Measurements from ENCODE around the gene BMERB1.
"Not testable (repeated sequence)": the region's sequence is repeated elsewhere in the genome, so short reads cannot be mapped to it uniquely, and the experiment has no call there.

Gene BMERB1

DNA sequence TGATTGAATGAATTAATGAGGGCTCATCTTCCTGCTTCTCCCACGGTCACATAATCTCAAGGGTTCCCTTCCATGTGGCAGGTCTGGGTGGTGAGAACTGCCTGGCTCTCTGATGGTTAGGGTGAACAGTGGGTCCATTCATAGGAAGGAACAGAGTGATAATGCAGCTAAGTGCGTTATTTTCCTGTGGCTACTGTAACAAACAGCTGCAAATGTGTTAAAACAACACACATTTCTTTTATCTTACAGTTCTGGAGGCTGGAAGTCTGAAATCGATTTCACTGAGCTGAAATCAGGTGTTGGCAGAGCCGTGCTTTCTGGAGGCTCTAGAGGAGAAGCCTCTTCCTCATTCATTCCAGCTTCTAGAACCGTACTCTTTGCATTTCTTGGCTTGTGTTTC is 95.3 kb downstream of the BMERB1 start:
- DNase-seq: no peak

DNA sequence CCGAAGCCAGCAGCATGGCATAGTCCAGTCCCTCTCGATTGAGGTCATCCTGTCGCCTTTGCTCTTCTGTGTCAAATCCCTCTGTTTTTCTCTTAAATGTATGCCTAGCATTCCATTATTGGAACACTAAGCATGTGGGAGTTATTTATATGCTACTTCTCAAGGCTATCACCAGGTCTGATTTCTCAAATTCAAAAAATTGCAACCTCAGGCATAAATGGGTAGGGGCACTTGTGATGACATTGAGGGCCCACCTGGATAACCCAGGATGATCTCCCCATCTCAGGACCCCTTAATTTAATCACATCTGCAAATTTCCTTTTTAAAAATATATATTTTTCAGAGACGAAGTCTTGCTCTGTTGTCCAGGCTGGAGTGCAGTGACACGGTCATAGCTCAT is 95.7 kb downstream of the BMERB1 start:
- DNase-seq: no peak

DNA sequence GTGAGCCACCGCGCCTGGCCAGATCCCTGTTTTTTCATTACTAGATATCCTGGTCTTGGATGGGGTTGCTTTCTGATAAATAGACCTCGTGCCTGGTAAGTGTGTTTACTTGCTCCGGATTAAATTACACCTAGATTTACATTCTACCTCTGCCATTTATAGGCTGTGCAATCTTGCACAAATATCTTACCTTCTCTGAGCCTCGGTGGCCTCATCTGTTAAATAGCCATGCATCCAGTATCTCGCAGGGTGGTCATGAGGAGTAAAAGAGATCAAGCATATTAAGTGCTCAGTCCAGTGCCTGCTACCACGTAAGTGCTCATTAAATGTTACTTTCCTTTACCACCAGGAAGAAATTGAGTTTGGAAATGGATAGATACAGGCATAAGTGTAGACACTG is 98.4 kb downstream of the BMERB1 start:
- no peak for DNase-seq

DNA sequence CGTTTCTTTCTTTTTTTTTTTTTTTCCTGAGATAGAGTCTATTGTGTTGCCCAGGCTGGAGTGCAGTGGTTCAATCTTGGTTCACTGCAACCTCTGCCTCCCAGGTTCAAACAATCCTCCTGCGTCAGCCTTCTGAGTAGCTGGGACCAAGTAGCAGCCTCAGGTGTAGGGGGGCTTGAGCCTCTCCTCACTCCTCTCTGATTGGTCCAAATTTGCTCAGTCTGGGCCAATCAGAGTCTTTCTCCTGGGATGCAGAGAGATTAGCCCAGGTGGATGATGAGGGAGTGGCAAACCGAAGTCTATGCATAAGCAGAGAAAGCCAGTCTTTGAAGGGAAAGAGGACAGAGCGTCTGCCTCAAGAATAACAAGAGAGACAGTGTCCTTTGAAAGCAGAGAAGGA is 99.0 kb downstream of the BMERB1 start:
- no peak for DNase-seq

DNA sequence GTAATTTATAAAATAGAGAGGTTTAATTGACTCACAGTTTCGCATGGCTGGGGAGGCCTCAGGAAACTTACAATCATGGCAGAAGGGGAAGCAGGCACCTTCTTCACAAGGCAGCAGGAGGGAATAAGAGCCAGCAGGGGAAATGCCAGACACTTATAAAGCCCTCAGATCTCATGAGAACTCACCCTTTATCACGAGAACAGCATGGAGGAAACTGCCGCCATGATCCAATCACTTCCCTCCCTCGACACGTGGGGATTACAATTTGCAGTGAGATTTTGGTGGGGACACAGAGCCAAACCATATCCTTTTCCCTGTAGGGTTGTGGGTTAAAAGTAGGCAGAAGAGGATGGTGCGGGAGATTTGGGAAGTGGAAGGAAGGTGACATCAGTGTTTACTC is 101.4 kb downstream of the BMERB1 start:
- no peak for DNase-seq

DNA sequence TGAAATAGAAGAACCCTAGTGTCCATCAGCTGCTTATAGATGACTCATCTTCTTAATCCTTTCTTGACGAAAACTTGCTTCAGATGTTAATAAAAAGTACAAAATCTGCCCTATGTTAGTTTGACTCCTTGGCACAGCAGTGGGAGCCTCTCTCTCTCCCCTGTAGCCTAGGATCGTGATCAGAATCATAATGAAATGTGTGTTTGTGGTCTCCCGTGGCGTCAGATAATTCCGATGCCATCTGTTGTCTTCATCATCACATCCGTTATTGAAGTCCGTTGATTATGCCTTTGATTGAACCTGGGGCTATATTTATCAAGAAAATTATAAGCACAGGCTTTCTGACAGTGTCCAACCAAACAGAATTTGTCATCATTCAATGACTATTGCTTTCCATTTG is 102.5 kb downstream of the BMERB1 start:
- DNase-seq: no peak

DNA sequence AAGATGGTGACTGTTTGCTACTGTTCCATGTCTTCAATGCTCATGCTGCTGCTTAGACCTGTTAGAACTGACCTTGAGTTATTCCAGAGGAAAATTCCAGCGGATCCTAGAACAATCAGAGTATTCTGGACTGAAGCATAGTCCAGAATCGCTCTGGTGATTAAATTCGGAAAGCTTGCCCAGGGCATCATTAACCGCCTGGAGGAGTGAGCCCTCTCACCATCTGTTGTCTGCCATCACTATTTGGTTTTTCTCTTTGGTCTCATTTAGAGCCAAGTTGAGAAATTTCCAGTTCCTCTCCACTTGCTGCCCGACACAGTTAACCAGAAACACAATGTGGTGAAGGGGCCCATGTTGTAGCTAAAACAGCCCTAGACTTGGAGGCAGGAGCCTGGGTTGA is 104.1 kb downstream of the BMERB1 start:
- DNase-seq: no peak

DNA sequence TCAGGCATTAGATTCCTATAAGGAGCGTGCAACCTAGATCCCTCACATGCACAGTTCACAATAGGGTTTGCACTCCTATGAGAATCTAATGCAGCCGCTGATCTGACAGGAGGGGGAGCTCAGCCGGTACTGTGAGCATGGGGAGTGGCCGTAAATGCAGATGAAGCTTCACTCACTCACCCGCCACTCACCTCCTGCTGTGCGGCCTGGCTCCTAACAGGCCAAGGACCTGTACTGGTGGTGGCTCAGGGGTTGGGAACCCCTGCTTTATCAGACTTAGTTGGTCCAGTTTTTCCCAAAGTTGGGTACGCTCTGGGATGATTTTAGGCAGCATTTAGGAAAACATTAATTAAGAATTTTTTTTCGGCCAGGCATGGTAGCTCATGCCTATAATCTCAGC is 104.8 kb downstream of the BMERB1 start:
- no peak for DNase-seq

DNA sequence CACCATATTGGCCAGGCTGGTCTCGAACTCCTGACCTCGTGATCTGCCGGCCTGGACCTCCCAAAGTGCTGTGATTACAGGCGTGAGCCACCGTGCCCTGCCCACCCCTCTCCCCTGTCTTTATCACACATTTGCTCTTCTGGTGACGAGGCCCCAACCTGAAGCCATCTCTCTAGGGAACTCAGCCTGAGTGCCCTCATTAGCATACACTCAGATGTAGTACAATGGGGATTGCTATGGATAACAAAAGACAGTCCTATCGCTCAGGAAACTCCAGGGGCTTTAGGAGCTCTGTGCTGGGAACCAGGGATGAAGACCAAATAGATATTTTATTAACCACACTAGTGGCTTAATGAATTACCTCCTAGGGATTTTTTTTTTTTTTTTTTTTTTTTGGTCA is 107.9 kb downstream of the BMERB1 start:
- DNase-seq: no peak

DNA sequence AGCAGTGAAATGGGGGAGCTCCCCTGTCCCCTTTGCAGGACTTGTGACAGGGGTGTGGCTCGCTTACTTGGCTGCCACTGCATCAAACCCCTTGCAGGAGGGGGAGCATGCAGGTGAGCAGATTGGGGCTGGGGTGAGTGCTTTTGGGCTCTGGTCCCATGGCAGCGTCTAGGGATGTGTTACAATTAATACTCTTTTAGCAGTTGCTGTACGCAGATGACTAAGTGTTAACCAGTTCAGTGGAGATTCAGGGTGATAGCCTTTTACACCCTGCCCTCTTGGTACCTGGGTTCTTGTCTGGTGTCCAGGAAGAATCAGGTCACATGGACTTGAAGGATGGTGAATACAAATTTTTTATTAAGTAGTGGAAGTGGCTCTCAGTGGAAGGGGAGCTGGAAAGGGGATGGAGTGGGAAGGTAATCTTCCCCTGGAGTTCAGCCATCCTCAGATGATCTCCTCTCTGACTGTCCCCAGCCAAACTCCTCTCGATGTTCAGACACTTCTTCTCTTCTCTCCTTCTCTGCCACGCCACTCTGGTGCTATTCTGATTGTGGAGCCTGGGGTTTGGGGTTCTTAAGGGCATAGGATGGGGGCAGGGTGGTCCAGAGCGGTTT is 108.5 kb downstream of the BMERB1 start:
- DNase-seq: no peak

DNA sequence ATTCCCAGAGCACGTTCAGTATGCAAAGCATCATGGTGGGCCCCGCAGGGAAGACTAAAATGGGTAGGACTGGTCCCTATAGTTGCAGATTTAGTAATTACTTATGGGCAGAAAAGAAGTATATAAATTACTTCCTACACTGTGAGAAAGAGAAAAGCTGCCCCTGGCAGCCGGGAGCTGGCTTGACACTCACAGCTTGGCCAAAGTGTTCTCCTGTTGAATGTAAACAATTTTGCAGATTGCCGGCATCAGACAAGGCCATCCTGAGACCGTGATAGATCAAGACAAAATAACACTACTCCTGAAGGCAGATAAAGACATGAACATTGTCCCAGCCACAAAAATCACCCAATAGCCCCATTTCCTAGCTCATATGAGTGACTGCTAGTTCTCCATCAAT is 110.0 kb downstream of the BMERB1 start:
- no peak for DNase-seq

DNA sequence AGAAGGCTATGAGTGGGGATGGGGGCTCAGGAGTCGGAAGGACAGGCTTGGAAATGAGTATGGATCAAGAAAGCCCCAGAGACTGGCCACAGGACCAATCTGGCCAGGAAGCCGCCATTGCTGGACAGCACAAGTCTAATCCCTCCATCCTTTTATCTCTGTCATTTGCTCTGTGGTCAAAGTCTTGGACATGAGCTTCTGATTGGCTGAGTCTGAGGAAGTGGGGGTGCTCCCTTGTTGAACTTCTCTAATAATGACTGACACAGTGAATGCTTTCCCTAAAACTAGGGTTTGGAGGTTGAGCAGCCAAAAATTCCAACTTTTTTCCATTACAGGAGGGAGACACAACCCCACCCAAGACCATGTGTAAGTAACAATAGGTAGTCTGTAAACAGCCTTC is 111.2 kb downstream of the BMERB1 start:
- no peak for DNase-seq

DNA sequence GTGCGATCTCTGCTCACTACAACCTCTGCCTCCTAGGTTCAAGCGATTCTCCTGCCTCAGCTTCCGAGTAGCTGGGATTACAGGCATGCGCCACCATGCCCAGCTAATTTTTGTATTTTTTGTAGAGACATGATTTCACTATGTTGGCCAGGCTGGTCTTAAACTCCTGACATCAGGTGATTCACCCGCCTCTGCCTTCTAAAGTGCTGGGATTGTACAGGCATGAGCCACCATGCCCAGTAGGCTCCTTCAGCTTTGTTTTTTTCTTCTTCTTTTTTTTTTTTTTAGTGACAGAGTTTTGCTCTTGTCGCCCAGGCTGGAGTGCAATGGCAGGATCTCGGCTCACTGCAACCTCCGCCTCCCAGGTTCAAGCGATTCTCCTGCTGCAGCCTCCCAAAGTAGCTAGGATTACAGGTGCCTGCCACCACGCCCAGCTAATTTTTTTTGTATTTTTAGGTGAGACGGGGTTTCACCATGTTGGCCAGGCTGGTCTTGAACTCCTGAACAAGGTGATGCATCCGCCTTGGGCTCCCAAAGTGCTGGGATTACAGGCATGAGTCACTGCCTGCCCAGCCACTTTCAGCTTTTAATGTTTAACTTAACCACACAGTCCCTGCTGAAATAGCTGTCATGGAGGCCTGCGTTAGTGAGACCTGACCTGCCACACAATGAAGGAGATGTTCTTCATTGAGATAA is 112.8 kb downstream of the BMERB1 start:
- DNase-seq: not testable (repeated sequence)

DNA sequence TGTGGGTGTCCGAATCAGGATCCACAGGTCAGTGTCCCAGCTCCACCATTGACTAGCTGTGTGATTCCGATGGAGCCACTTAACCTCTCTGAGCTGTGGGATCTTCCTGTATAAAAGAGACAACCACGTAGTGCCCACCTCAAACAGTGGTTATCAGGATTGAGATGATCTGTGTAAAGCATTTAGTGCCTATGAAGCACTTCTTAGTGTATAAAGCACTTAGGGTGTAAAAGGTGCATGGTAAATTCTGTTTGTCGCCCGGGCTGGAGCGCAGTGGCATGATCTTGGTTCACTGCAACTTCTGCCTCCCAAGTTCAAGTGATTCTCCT is 113.3 kb downstream of the BMERB1 start:
- DNase-seq: no peak

DNA sequence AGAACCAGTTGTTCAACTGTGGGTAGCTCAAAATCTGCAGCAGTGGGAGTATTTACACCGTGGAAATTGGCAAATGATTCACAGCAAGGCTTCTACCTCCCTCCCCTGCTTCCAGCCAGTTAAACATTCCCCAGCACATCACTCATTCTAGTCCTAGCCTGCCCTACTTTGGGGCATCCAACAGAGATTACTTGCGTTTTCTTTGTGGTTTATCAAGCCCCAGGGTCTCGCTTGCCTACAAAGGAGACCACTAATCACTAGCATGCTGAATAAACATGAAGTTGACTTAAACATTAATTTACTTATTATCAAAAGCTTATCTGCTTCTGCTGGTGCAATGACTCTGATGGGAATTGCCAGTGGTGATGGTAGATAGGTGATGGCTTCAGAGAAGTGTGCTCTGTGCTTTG is 114.1 kb downstream of the BMERB1 start:
- no peak for DNase-seq

DNA sequence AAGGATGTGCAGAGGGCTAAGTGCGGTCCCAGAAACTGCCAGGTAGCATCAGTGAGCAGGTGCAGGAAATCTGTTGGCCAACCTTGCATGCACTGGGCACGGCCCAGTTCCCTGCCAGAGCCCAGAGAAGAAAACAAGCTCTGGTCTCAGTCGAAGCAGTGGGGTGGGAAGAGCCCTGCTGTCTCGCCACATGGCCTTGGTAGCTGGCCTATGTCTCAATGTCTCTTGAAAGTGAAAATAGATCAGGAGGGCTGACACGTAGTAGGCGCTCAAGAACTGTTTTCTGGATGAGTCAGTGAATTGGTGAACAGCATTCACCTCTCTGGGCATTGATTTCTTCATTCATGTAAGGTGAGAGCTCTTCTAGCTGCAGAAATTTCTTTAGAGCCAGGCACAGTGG is 118.1 kb downstream of the BMERB1 start:
- DNase-seq: no peak

DNA sequence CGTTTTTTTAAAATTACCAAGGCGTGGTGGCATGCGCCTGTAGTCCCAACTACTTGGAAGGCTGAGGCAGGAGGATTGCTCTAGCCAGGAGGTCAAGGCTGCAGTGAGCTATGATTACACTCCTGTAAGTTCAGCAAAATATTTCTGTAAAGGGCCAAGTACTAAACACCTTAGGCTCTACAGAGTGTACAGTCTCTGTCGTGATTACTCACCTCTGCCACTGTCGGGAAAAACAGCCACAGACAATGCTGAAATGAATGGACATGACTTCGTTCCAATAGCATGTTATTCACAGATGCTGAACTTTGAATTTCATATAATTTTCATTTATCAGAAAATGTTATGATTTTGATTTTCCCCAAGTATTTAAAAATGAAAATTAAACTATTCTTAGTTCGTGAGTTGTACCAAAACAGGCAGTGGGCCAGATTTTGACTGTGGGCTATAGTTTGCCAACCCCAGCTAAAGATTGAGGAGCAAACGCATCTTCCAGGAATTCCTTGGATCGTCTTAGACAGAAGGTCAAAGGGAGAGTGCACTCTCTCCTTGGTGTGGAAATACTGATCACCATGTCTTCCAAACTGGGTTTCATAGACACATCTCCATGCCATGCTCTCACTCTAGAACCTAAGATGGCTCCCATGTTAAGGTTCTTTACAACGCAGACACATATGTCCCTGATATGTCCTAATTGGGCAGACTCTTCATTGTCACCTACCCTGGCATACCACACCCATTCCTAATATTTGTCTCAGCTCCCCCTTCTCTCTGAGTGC is 119.1 kb downstream of the BMERB1 start:
- no peak for DNase-seq

DNA sequence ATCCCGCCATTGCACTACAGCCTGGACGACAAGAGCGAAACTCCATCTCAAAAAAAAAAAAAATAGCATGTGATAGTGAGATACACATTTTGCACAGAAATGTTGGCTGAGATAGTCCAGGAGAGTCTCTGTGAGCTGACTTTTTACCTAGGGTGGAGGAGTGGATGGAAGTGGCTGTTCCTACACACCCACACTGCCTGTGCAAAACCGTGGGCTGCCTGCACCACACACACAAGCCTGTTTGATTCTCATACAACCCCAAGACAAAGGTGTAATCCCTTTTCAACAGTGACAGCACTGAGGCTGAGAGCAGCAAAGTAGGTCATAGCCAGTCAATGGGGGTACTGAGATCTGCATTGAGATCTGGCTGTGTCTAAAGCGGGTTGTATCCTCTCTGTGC is 121.7 kb downstream of the BMERB1 start:
- no peak for DNase-seq

DNA sequence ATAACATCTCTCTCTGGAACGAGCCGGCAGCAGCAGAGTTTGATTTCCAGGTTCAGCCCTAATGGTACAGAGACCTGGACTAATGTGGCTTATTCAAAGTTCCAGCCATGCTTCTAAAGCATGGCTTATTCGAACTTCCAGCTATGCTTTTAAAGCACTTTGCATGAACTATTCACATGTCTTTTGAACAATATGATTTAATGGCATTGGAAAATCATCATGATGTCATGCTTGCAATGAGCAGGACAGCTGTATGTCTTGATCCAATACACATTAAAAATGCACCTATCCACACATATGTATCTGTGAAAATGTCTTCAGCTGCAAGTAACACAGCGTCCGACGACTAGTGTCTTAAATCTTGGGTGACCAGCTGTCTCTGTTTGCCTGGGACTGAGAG is 122.9 kb downstream of the BMERB1 start:
- DNase-seq: no peak

DNA sequence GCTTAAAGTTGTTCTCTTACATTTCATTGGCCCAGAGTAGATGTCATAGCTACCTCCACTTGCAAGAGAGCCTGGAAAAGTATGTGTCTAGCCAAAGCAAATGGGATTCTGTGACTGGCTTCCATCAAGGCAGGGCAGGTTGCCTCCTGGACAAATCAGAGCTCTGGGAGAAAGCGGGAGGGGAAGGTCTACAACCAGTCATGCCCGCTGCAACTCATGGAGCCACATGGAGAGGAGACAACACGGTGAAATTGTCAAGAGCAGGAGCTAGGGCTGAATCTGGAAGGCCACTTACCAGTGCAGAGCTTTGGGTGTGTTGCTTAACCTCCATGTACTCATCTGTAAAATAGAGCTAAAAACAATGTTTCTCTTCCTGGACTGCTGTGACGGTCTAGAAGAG is 124.8 kb downstream of the BMERB1 start:
- DNase-seq: no peak

DNA sequence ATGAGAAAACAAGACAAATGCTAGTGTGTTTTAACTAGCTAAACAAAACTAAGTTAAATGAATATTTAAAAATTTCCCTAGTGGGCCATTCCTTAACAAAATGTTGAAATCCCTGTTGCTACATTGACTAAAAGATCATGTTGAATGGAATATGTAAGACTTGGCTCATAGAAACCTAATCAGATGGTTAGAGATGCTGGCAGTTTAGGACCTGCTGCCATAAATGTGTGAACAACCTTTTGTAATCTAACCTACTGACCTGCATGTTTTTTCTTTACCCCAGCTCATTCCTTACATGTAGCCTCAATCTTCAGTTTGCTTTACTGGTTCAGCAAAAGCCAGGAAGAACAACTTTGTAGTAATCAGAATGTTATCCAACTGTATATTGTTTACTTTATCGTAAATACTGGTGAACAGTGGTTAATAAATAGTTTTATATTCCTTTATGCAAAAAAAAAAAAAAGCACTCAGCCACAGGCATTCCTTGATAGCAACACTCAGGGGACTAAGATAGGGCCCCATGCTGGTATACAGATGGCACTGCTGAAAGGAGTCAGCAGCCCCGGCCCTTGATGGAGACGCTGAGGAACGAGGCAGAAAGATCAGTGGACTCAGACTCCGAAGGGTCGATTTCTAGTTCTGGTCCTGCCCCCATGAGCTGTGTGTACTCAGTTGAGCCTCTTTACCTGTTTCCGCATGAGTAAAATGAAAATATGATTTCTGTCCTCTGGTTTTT is 130.4 kb downstream of the BMERB1 start:
- DNase-seq: no peak

DNA sequence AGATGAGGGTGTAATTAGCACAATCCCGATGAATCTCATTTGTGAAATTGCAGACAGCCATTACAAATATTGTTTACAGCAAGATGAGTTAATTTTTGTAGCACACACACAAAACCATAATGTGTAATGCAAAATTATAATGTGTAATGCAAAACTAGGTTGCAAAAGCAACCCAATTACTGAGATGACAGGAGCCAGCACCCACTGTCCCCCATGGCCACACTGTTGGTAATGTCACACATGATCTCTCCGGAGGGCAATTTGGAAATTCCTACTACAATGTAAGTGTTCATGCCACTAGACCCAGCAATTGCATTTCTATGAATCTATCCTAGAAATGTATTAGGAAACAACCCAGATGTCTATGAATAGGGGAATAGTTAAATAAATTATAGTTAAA is 131.7 kb downstream of the BMERB1 start:
- DNase-seq: no peak

DNA sequence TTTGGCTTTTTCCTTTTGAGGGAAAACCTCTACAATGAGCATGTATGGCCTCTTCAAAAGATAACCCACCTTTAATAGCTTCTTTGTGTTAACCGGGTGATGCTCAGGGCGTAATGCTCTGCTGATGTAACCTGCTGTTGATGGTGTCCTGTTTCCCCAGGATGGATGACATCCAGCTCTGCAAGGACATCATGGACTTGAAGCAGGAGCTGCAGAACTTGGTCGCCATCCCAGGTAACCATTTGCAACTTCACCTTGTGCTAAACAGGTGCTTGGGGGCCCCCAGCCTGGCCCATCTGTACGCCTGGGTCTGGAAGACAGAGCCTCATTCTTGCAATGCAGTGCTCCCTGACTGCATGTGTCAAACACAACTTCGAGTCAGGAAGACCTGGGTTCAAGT is 133.4 kb downstream of the BMERB1 start:
- no peak for DNase-seq

DNA sequence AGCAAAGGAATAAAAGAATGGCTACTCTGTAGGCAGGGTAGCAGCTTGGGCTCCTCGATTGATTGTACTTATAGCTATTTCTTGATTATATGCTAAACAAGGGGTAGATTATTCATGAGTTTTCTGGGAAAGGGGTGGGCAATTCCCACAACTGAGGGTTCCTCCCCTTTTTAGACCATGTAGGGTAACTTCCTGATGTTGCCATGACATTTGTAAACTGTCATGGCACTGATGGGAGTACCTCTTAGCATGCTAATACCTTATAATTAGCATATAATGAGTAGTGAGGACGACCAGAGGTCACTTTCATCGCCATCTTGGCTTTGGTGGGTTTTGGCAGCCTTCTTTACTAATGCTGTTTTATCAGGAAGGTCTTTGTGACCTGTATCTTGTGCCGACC is 136.3 kb downstream of the BMERB1 start:
- DNase-seq: not testable (repeated sequence)
